ENCODE measurements around the gene RRP12. TPM values are rescaled to one million over a fixed set of nuclear protein-coding genes. Genes with fewer than 3 reads are reported as not detected.

Gene RRP12
- total RNA-seq, 4 donors from 2014 or later = 14.9 to 33.4 (median 23.9) TPM

GRCh38 chr10:97371696-97372095, 29.4 kb downstream of the RRP12 start:
- DNase-seq = no peak
- TF ChIP-seq CTCF (IDR thresholded peaks at IDR 0.05) (no peak), POLR2A (IDR thresholded peaks at IDR 0.05) (no peak)
- Histone ChIP-seq H3K36me3 (peaks cover 30 to 100% (median 33%) of the 10 kb centered on the region in 3 donors), H3K4me3 (no peak overlapping the region), H3K27me3 (no peaks in the 10 kb centered on the region), H3K9me3 (no peaks in the 10 kb centered on the region), H3K27ac (no peak overlapping the region), H3K4me1 (no peaks in the 10 kb centered on the region)
- WGBS, 2 donors = 69 to 91% methylated on average over 3 to 6 of the region's 7 CpGs
- intact Hi-C loops (cut with DNase I) = no loop called here

- Histone ChIP-seq H3K4me1 (no peaks in the 10 kb centered on the region), H3K27ac (no peak overlapping the region), H3K9me3 (no peaks in the 10 kb centered on the region), H3K4me3 (no peak overlapping the region), H3K36me3 (peaks cover 29 to 100% (median 31%) of the 10 kb centered on the region in 3 donors), H3K27me3 (no peaks in the 10 kb centered on the region)
- no peak for TF ChIP-seq CTCF (IDR thresholded peaks at IDR 0.05)
- no peak for TF ChIP-seq POLR2A (IDR thresholded peaks at IDR 0.05)
- WGBS, 2 donors = 90 to 96% methylated on average over 4 to 8 of the region's 12 CpGs
- intact Hi-C loops (cut with DNase I) = no loop called here
- no peak for DNase-seq
Observed at GRCh38 chr10:97367126-97367649, 34.0 kb downstream of the RRP12 start.

- no peak overlapping the region for H3K4me3 ChIP-seq
- peak overlapping the region in 1 of 4 donors; percentile 64 for H3K27ac ChIP-seq
- H3K4me1 ChIP-seq = no peaks in the 10 kb centered on the region
- intact Hi-C loops (cut with DNase I) = no loop called here
- no peaks in the 10 kb centered on the region for H3K27me3 ChIP-seq
- WGBS, 2 donors = 88 to 91% methylated on average over 8 to 10 of the region's 11 CpGs
- TF ChIP-seq CTCF (IDR thresholded peaks at IDR 0.05) = no peak
- TF ChIP-seq POLR2A (IDR thresholded peaks at IDR 0.05) = no peak
- peaks cover 26 to 98% (median 31%) of the 10 kb centered on the region in 3 donors for H3K36me3 ChIP-seq
- DNase-seq = no peak
- no peaks in the 10 kb centered on the region for H3K9me3 ChIP-seq
Observed at GRCh38 chr10:97366572-97366971, 34.6 kb downstream of the RRP12 start.

- Histone ChIP-seq H3K9me3 (no peaks in the 10 kb centered on the region), H3K36me3 (peaks cover 26 to 98% (median 30%) of the 10 kb centered on the region in 3 donors), H3K4me3 (no peak overlapping the region), H3K27ac (peak overlapping the region in 1 of 4 donors; percentile 64), H3K27me3 (no peaks in the 10 kb centered on the region), H3K4me1 (peaks cover 0 to 4% (median 0%) of the 10 kb centered on the region in 3 donors)
- WGBS, 2 donors = 66 to 73% methylated on average over 15 to 16 of the region's 19 CpGs
- no peak for TF ChIP-seq POLR2A (IDR thresholded peaks at IDR 0.05)
- TF ChIP-seq CTCF (IDR thresholded peaks at IDR 0.05) = no peak
- intact Hi-C loops (cut with DNase I) = no loop called here
- DNase-seq = no peak
Observed at GRCh38 chr10:97365761-97366351, 35.3 kb downstream of the RRP12 start.

- H3K36me3 ChIP-seq = peaks cover 27 to 98% (median 27%) of the 10 kb centered on the region in 3 donors
- WGBS, 2 donors = 88 to 100% methylated on average over 2 to 3 of the region's 4 CpGs
- H3K4me3 ChIP-seq = no peak overlapping the region
- no peaks in the 10 kb centered on the region for H3K9me3 ChIP-seq
- intact Hi-C loops (cut with DNase I) = no loop called here
- no peak for DNase-seq
- peaks cover 0 to 7% (median 0%) of the 10 kb centered on the region in 3 donors for H3K4me1 ChIP-seq
- TF ChIP-seq CTCF (IDR thresholded peaks at IDR 0.05) = no peak
- TF ChIP-seq POLR2A (IDR thresholded peaks at IDR 0.05) = no peak
- no peak overlapping the region for H3K27ac ChIP-seq
- no peaks in the 10 kb centered on the region for H3K27me3 ChIP-seq
Observed at GRCh38 chr10:97363071-97363470, 38.1 kb downstream of the RRP12 start.

All from esophagus squamous epithelium (tissue), 5 donors.